CD4-positive, alpha-beta T cell treated with Interleukin-4 for 1 hour (primary cell): ENCODE data around the gene DDX10.
"Not testable (repeated sequence)": the region's sequence is repeated elsewhere in the genome, so short reads cannot be mapped to it uniquely, and the experiment has no call there.

ENCODE experiments used
- DNase-seq, 2 donors: peaks; one replicate each; pipeline ENCODE4 v3.0.0-alpha.2; 2020 to 2022

DDX10 gene

GRCh38 chr11:108779147-108779546 lies 114.3 kb downstream of the DDX10 start:
- DNase-seq = not testable (repeated sequence)

DNA sequence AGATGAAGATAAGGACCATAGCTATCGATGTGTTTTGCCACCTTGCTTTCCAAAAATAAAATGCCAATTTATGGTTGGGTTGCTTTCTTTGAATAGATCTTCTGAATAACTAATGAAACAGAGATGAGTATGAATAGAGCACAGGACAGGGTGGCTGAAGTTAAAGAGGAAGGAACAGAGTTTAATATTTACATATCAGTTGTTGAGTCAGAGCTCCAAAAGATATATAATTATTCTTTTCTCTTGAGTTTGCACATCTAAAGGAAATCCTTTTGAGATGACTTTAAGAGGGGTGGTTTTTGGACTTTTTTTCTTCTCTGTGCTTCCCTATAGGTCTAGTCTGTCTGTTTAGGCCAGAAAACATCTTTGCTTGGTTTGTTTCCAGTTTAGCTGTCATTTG lies 115.2 kb downstream of the DDX10 start:
- DNase-seq = no peak

DNA sequence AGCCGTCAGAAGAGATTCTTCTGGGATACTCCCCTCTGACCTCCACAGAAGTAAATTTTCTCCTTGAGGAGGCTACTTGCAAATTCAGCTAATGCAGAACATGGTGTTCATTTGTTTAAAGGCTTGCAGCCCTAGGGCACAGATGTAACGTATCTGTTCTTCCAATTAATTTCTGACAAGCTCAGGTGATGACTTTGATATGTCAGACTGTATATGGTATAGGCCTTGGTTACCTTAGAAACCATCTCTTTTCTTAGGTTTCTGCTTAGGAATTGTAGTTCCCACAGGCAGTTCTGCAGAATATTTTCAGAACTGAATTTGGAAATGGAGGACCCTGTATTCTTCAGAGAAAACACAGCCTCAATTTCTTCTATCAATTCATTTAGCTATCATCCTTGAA lies 117.1 kb downstream of the DDX10 start:
- no peak for DNase-seq

DNA sequence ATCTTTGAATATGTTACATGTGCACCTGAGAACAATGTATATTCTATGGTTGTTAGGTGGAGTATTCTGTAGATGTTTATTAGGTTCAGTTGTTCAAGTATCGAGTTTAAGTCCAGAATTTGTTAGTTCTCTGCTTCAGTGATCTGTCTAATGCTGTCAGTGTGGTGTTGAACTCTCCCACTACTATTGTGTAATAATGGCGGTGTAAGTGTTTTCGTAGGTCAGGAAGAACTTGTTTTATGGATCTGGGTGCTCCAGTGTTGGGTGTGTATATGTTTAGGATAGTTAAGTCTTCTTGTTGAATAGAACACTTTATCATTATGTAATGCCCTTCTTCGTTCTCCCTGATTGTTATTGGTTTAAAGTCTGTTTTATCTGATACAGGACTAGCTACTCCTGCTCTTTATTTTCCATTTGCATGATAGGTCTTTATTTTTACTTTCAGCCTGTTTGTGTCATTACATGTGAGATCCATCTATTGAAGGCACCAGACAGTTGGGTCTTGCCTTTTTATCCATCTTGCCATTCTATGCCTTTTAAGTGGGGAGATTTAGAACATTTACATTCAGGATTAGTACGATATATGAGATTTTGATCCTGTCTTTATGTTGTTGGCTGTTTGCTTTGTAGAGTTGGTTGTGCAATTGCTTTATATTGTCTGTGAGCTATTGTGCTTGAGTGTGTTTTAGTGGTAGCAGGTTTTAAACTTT lies 121.6 kb downstream of the DDX10 start:
- no peak for DNase-seq

- DNase-seq = no peak
Observed at GRCh38 chr11:108787105-108787504, 122.2 kb downstream of the DDX10 start.

DNA sequence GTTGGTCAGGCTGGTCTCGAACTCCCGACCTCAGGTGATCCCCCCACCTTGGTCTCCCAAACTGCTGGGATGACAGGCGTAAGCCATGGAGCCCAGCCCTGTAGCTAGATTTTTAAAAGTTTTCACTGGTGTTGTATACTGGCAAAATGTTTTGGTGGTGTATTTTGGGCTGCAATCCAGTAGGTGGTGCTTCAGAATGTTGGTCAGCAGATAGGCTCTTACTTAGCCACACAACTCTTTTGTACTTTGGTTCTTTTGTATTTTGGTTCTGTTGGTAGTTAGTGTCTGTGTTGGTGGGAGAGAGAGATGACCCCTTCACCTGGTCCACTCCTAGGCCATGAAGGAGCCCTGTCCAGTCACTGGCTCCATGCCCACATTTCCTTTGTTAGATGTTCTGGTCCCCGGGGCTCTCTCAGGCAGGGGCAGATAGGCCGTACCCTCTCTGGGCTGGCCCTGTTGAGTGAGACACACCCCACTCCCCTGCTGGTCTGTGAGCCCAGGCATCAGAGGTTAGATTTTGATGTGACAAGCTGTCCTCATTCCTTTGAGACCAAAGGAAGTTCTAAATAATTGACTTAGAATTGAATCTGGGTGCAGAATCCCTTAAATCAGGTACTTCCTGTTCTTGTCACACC lies 123.8 kb downstream of the DDX10 start:
- no peak for DNase-seq

GRCh38 chr11:108790501-108791299 lies 125.8 kb downstream of the DDX10 start:
- DNase-seq = no peak

DNA sequence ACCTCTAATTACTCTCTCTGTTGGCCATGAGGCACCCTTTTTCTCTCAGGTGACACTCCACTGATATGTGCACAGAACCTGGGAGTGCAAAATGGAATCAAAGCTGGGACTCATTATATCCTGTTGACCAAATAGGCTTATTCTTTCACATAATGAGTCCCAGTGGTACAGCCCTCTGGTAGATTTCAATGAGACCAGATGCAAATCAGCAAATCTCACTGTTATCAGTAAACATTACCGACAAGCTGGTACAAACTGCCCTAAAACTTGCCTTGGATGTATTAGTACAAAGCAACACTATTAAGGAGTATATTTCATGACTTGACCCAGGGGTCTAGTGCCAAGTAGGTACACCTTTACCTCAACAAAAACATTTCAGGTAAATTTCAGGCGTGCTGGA lies 128.3 kb downstream of the DDX10 start:
- no peak for DNase-seq

DNA sequence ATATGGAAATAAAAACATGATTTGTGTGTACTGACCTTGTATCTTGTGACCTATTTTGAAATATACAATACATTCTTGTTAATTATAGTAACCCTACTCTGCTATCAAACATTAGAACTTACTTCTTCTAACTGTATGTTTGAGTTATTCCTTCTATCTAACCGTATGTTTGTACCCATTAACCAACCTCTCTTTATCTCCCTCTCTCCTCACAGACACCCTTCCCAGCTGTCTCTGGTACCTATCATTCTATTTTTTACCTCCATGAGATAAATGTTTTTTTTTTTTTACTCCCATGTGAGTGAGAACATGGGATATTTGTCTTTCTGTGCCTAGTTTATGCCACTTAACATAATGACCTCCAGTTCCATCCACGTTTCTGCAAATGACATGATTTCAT lies 128.7 kb downstream of the DDX10 start:
- no peak for DNase-seq

DNA sequence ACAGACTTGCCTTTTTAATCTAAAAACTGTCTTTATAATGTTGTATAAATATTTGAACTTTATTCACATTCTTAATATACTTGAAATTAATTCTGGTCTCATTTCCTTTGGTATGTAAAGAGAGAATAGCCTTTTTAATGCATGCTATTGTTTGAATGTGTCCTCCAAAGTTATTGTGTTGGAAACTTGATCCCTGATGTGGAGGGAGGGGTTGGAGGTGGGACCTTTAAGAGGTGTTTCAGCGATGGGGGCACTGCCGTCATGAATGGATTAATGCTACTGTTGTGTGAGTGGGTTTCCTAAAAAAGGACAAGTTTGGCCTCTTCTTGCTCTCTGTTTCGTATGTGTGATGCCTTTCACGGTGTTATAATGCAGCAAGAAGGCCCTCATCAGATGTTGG lies 131.7 kb downstream of the DDX10 start:
- DNase-seq = no peak

DNA sequence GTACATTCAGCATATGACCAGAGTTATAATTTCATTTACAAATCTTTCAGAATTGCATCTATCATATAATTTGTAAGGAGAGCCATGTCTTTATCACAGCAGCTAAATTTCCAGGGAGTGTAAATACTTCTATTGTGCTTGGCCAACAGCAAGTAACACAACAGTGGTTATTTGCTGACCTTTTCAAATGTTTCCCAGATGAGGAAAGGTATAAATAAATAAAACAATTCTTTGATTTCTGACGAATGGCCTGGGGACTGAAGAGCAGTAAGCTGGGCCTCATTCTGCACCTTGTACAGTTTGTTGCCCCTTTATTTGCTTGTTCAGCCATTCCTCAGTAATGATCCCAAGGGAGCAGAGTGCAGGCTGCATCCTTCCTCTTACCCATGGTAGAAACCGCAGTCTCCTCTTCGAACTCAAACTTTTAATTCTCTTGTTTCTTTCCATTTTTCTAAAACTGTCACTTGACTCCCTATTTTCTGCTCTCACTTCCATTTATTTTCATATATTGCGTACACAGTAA lies 132.8 kb downstream of the DDX10 start:
- DNase-seq = no peak

- no peak for DNase-seq
Observed at GRCh38 chr11:108802492-108802891, 137.6 kb downstream of the DDX10 start.

GRCh38 chr11:108803776-108804175 lies 138.9 kb downstream of the DDX10 start:
- no peak for DNase-seq

GRCh38 chr11:108804511-108804910 lies 139.6 kb downstream of the DDX10 start:
- no peak for DNase-seq

- DNase-seq = no peak
Observed at GRCh38 chr11:108805030-108805429, 140.2 kb downstream of the DDX10 start.

GRCh38 chr11:108807262-108807661 lies 142.4 kb downstream of the DDX10 start:
- no peak for DNase-seq

GRCh38 chr11:108813086-108813485 lies 148.2 kb downstream of the DDX10 start:
- DNase-seq = no peak

GRCh38 chr11:108817976-108818375 lies 153.1 kb downstream of the DDX10 start:
- DNase-seq = no peak

GRCh38 chr11:108818971-108819370 lies 154.1 kb downstream of the DDX10 start:
- no peak for DNase-seq

DNA sequence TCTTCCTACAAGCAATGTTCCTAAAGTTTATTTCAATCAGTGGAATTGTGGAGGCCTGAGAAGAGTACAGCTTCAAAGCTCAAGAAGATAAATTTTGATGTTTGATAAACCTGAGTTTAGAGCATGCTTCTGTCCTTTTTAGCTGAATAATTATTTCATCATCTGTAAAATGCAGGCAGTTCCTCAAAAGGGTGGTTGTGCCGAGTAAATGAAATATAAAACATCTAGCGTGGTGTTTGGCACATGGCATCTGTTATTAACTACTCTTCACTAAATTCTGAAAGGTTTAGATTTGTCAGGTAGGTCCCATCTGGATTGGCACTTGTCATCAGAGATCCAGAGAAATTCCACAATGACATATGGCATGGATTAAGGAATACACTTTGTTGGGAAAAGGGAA lies 155.1 kb downstream of the DDX10 start:
- no peak for DNase-seq

DNA sequence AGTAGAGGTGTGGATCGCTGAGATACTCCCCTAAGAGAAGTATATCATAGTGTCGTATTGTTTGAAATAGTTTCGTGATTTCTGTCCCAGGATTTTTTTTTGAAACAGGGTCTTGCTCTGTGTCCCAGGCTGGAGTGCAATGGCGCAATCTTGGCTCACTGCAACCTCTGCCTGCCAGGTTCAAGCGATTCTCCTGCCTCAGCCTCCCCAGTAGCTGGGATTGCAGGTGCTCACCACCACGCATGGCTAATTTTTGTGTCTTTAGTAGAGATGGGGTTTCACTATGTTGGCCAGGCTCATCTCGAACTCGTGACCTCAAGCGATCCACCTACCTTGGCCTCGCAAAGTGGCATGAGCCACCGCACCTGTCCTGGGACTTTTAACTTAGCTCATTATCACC lies 159.1 kb downstream of the DDX10 start:
- DNase-seq = not testable (repeated sequence)

DNA sequence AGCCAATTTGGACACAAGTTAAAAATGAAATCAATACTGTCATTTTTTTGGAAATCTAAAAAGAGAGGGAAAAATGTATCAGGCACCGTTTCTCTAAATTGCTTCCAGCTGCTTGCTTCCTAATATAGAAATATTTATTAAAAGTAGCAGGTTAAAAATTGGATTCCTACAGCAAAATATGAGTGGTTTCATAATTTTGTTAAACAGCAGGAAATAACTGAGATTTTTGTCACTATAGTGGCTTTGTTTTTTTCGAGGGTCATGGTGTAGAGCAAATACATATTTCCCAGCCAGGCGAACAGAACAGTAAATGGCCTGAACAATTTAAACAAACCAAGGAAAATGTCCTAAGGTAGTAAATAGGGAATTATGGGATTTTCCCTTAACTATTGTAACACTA lies 159.7 kb downstream of the DDX10 start:
- DNase-seq = no peak

- no peak for DNase-seq
Observed at GRCh38 chr11:108825381-108825780, 160.5 kb downstream of the DDX10 start.

GRCh38 chr11:108826136-108826535 lies 161.3 kb downstream of the DDX10 start:
- DNase-seq = no peak
